IMR-90 (cell line): ENCODE data around the gene CDCA4. TPM values are rescaled to one million over a fixed set of nuclear protein-coding genes. Genes with fewer than 3 reads are reported as not detected.
"Not testable (repeated sequence)": the region's sequence is repeated elsewhere in the genome, so short reads cannot be mapped to it uniquely, and the experiment has no call there.

ENCODE experiments used
- ATAC-seq: fragments of 200-7000 bp; cut with Tn5 transposase; 2 replicates; pipeline ENCODE4 v1.9.1; 2020; ENCODE audit warnings: low read depth, mild to moderate bottlenecking, moderate library complexity
- BruUV-seq: library from RNA; stranded (reverse); fragments of 400-500 nt; replicated peaks from 2 replicates; lab custom pipeline; 2021; lab: Mats Ljungman, UMichigan
- CTCF ChIA-PET: fragments of 300-600 bp; formaldehyde crosslinking; extraction: SDS; loops from one replicate; lab custom pipeline; 2021; ENCODE audit warnings: antibody characterized with exemption; lab: Yijun Ruan, JAX
- POLR2A ChIA-PET: fragments of 300-600 bp; sonication (Branson Sonifier 250); formaldehyde crosslinking; loops from one replicate; lab custom pipeline; 2022; ENCODE audit warnings: antibody characterized with exemption; ENCODE audit not compliant: unreplicated experiment; lab: Charles Lee
- DNase-seq: peaks from one replicate; pipeline ENCODE4 v3.0.0; 2013
- H2AFZ ChIP-seq: replicated peaks from 2 replicates; pipeline ENCODE3; 2013; ENCODE audit warnings: low read length, mild to moderate bottlenecking; ENCODE audit not compliant: poor library complexity
- H2AK5ac ChIP-seq: 2 replicates; pipeline ENCODE4 v1.6.1; 2013; ENCODE audit warnings: low read depth, low read length, inconsistent platforms
- H2AK9ac ChIP-seq: replicated peaks from 2 replicates; pipeline ENCODE3; 2013; ENCODE audit warnings: mild to moderate bottlenecking, low read depth, low read length, moderate library complexity; ENCODE audit not compliant: poor library complexity
- H2BK120ac ChIP-seq: 2 replicates; pipeline ENCODE4 v1.6.1; 2013; ENCODE audit warnings: low read depth, low read length, inconsistent platforms
- H2BK15ac ChIP-seq: 3 replicates; pipeline ENCODE4 v1.6.1; 2013; ENCODE audit warnings: low read depth, low read length, inconsistent platforms
- H2BK20ac ChIP-seq: 2 replicates; pipeline ENCODE4 v1.6.1; 2013; ENCODE audit warnings: low read depth, mild to moderate bottlenecking, inconsistent platforms, low read length, moderate library complexity
- H2BK5ac ChIP-seq: 2 replicates; pipeline ENCODE4 v1.6.1; 2013; ENCODE audit warnings: mild to moderate bottlenecking, low read depth, low read length, inconsistent platforms; ENCODE audit not compliant: poor library complexity, severe bottlenecking
- H3K14ac ChIP-seq: replicated peaks from 2 replicates; pipeline ENCODE4 v1.6.1; 2013; ENCODE audit warnings: low read depth, low read length, inconsistent platforms
- H3K18ac ChIP-seq: 2 replicates; pipeline ENCODE4 v1.6.1; 2013; ENCODE audit warnings: low read depth, low read length, control low read depth
- H3K23ac ChIP-seq: 2 replicates; pipeline ENCODE4 v1.6.1; 2013; ENCODE audit warnings: low read depth, low read length, inconsistent platforms
- H3K27ac ChIP-seq: 2 replicates; pipeline ENCODE4 v1.5.1; 2013; ENCODE audit warnings: mild to moderate bottlenecking, control low read depth, low read length; ENCODE audit not compliant: insufficient read depth
- H3K27me3 ChIP-seq: 2 replicates; pipeline ENCODE4 v1.6.1; 2013; ENCODE audit warnings: low read length; ENCODE audit not compliant: control insufficient read depth, insufficient read depth
- H3K36me3 ChIP-seq: 2 replicates; pipeline ENCODE4 v1.6.1; 2013; ENCODE audit warnings: low read length, mixed read lengths; ENCODE audit not compliant: control insufficient read depth, insufficient read depth
- H3K4ac ChIP-seq: 2 replicates; pipeline ENCODE4 v1.6.1; 2013; ENCODE audit warnings: low read depth, low read length, inconsistent platforms
- H3K4me1 ChIP-seq: 2 replicates; pipeline ENCODE4 v1.6.1; 2013; ENCODE audit warnings: low read length, mixed read lengths; ENCODE audit not compliant: control insufficient read depth, insufficient read depth
- H3K4me2 ChIP-seq: 2 replicates; pipeline ENCODE4 v1.6.1; 2013; ENCODE audit warnings: low read depth, mild to moderate bottlenecking, control low read depth, low read length, moderate library complexity
- H3K4me3 ChIP-seq: 2 replicates; pipeline ENCODE4 v1.5.1; 2013; ENCODE audit warnings: low read depth, mild to moderate bottlenecking, control low read depth, low read length, moderate library complexity; ENCODE audit not compliant: insufficient read depth
- H3K56ac ChIP-seq: 2 replicates; pipeline ENCODE4 v1.6.1; 2013; ENCODE audit warnings: low read length, inconsistent platforms; ENCODE audit not compliant: insufficient read depth; ENCODE audit errors: extremely low read depth
- H3K79me1 ChIP-seq, 2 experiments: 2 replicates each; pipeline ENCODE4 v1.6.1; 2013; ENCODE audit warnings: low read length in 2 of 2, inconsistent platforms in 1 of 2, low read depth in 1 of 2
- H3K9ac ChIP-seq: 2 replicates; pipeline ENCODE4 v1.6.1; 2013; ENCODE audit warnings: low read depth, low read length, control low read depth
- H3K9me1 ChIP-seq: 2 replicates; pipeline ENCODE4 v1.6.1; 2013; ENCODE audit warnings: low read length, inconsistent platforms; ENCODE audit not compliant: insufficient read depth
- H3K9me3 ChIP-seq: 2 replicates; pipeline ENCODE4 v1.6.1; 2013; ENCODE audit warnings: low read length; ENCODE audit not compliant: control insufficient read depth, insufficient read depth
- H4K20me1 ChIP-seq: 2 replicates; pipeline ENCODE4 v1.6.1; 2013; ENCODE audit warnings: low read length, inconsistent platforms; ENCODE audit not compliant: insufficient read depth
- H4K5ac ChIP-seq: 2 replicates; pipeline ENCODE4 v1.6.1; 2013; ENCODE audit warnings: mild to moderate bottlenecking, low read depth, low read length, control low read depth
- H4K8ac ChIP-seq, 2 experiments: 2 replicates each; pipeline ENCODE4 v1.6.1; 2013; ENCODE audit warnings: low read depth in 2 of 2, low read length in 2 of 2, control low read depth in 1 of 2, inconsistent platforms in 1 of 2
- H4K91ac ChIP-seq: 2 replicates; pipeline ENCODE4 v1.6.1; 2013; ENCODE audit warnings: low read depth, low read length, inconsistent platforms; ENCODE audit not compliant: insufficient read depth
- WGBS, 2 experiments: methylation state at CpG; one replicate each; pipeline versions ENCODE4 v1.1.5 to v1.1.7; 2013; ENCODE audit warnings: missing lambda C conversion rate in 2 of 2; ENCODE audit not compliant: insufficient read length in 1 of 2; ENCODE audit errors: extremely low coverage in 2 of 2; 5-methylcytosine and 5-hydroxymethylcytosine counted together
- dilution Hi-C: fragments of 300-500 bp; cut with HindIII; formaldehyde crosslinking; loops from one replicate; pipeline ENCODE4 v1.14.3; 2018; ENCODE audit warnings: low sequenced_read_pairs; ENCODE audit not compliant: unreplicated experiment
- in situ Hi-C: fragments of 300-500 bp; cut with MboI; formaldehyde crosslinking; loops from 3 replicates; pipeline ENCODE4 v1.14.3; 2019; ENCODE audit warnings: low sequenced_read_pairs, inconsistent platforms, mixed read lengths
- intact Hi-C: fragments of 100-400 bp; cut with micrococcal nuclease; formaldehyde crosslinking; loops from 2 replicates; pipeline ENCODE4 v1.10.0; 2022
- polyA plus RNA-seq, 3 experiments: library from polyadenylated mRNA; depleted of rRNA; stranded (reverse); fragments of >200 nt; gene quantifications; 2 replicates each; pipeline ENCODE4 v1.2.3, GENCODE V29; 2012; ENCODE audit warnings: low replicate concordance in 1 of 3
- total RNA-seq: library from RNA; depleted of rRNA; stranded (reverse); fragments of >200 nt; gene quantifications from 2 replicates; pipeline ENCODE4 v1.2.3, GENCODE V29; 2012

Gene CDCA4
- total and polyA plus RNA-seq, 2 of the 4 experiments (the other 2 are of a cell fraction) = 17.7 to 18.6 TPM

- H2AK9ac ChIP-seq, BruUV-seq: not testable (repeated sequence)
Observed at GRCh38 chr14:105035616-105036015, 14.7 kb upstream of the CDCA4 start.

More at GRCh38 chr14:105035616-105036015, 14.7 kb upstream of the CDCA4 start:
- dilution Hi-C loops, H2BK5ac ChIP-seq, POLR2A ChIA-PET, H3K9ac ChIP-seq, H3K14ac ChIP-seq, H4K5ac ChIP-seq, H3K9me1 ChIP-seq, H3K4ac ChIP-seq, H3K4me2 ChIP-seq, H3K18ac ChIP-seq, H4K91ac ChIP-seq, H3K56ac ChIP-seq, H2BK120ac ChIP-seq, in situ Hi-C loops, intact Hi-C loops, H2BK20ac ChIP-seq, H2AFZ ChIP-seq, ATAC-seq, H2AK5ac ChIP-seq, H3K4me1 ChIP-seq, H3K4me3 ChIP-seq, H4K20me1 ChIP-seq, H3K23ac ChIP-seq, H4K8ac ChIP-seq, H3K27me3 ChIP-seq, H3K36me3 ChIP-seq, H3K9me3 ChIP-seq, DNase-seq, H2BK15ac ChIP-seq, H3K79me1 ChIP-seq, H3K27ac ChIP-seq: not testable (repeated sequence)
- no CpG with 5 or more reads among the region's 2 CpGs for WGBS, 2 experiments
- CTCF ChIA-PET = interaction anchor here (0.7 kb wide), 1 partner anchor 272 kb away, joined by 5 read pairs; no protein-coding TSS in a partner anchor
